Measurements from ENCODE around the gene C1QTNF7.
A peak's percentile ranks its signal among the peaks of the same experiment; 100 is the strongest.

C1QTNF7 gene

DNA sequence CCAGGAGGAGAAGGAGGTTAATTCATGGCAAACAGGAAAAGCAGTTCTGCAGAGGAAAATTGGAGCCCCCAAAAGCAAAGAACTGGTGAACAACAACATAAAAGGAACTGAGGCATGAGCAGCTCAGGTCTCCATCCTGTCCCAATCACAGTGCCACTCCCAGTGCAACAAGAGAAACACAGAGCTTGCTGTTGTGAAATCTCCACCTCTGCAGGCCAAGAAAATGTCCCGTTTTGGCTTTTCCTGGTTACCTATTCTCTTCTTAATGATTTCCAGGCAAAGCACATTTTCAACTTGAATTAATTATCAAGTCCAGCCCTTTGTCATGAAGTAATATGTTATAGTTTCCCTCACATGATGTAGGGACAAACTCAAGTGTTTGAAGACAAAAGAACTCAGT, 778 bp downstream of the C1QTNF7 start:
- Mint-ChIP-seq H3K27me3 (no peaks in the 10 kb centered on the region), H3K27ac (no peak overlapping the region)

DNA sequence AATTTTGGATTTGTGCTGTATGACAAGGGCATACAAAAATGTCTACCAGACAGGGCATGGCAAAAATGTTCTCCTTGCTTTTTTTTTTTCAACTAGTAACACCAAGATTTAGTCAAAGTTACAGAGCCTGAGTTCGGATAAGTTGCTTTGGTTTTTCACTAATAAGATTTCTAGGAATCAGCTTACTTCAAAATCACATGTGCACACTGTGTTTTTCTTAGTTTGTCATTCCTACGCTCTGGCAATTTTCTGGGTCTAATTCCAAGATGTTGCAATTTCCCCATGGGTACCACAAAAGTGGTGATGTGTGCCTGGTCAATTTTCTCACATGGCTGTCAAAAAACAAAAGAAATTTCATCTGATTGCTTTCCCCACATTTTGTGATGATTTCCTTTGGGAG, 6.3 kb downstream of the C1QTNF7 start:
- H3K9me3 Mint-ChIP-seq: peaks cover 7% of the 10 kb centered on the region
- H3K27ac Mint-ChIP-seq: no peak overlapping the region
- ATAC-seq: no peak
- H3K36me3 Mint-ChIP-seq: no peaks in the 10 kb centered on the region
- peaks cover 19% of the 10 kb centered on the region for H3K27me3 Mint-ChIP-seq
- H3K4me1 Mint-ChIP-seq: no peaks in the 10 kb centered on the region
- H3K4me3 Mint-ChIP-seq: no peak overlapping the region

More for the DNA sequence above, 778 bp downstream of the C1QTNF7 start:
- peaks cover 8% of the 10 kb centered on the region for H3K9me3 Mint-ChIP-seq
- peaks cover 3% of the 10 kb centered on the region for H3K4me1 Mint-ChIP-seq
- no peak overlapping the region for H3K4me3 Mint-ChIP-seq
- no peaks in the 10 kb centered on the region for H3K36me3 Mint-ChIP-seq
- ATAC-seq: no peak

- H3K4me1 Mint-ChIP-seq: no peaks in the 10 kb centered on the region
- peaks cover 7% of the 10 kb centered on the region for H3K9me3 Mint-ChIP-seq
- ATAC-seq: no peak
These were observed 6.8 kb downstream of the C1QTNF7 start for GRCh38 chr4:15434676-15435075.

GRCh38 chr4:15436513-15436912, 8.7 kb downstream of the C1QTNF7 start:
- no peak overlapping the region for H3K4me3 Mint-ChIP-seq
- H3K36me3 Mint-ChIP-seq: no peaks in the 10 kb centered on the region
- H3K27ac Mint-ChIP-seq: no peak overlapping the region
- peaks cover 19% of the 10 kb centered on the region for H3K27me3 Mint-ChIP-seq
- no peaks in the 10 kb centered on the region for H3K4me1 Mint-ChIP-seq
- peaks cover 7% of the 10 kb centered on the region for H3K9me3 Mint-ChIP-seq
- ATAC-seq: no peak

More at GRCh38 chr4:15434676-15435075, 6.8 kb downstream of the C1QTNF7 start:
- H3K27ac Mint-ChIP-seq: no peak overlapping the region
- no peak overlapping the region for H3K4me3 Mint-ChIP-seq
- no peaks in the 10 kb centered on the region for H3K36me3 Mint-ChIP-seq
- peaks cover 19% of the 10 kb centered on the region for H3K27me3 Mint-ChIP-seq

DNA sequence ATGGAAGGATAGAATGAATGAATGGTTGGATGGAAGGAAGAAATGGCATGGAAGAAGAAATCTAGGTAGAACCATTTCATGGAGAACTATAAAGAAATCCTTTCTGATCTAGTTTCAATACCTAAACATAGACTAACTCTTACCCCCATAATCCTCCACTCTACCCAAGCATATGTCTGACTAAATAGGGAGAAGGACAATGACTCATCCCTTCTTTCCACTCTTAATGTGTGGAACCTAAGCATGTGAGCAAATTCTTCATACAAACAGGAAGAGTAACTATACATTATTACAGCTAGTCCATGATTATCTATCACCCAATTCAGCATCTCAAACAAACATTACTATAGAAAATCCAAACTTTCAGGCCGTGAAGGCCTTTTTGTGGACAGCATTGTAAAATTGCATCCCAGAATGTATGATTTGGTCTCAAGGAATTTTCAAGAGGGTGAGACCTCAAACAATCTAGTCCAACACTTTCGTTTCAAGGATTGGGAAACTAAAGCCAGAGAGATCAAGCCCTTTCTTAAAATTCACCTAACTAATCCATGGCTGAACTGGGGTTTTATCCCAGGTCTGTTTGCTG, 11.2 kb downstream of the C1QTNF7 start:
- no peak for ATAC-seq
- Mint-ChIP-seq H3K27me3 (peaks cover 19% of the 10 kb centered on the region), H3K36me3 (no peaks in the 10 kb centered on the region), H3K27ac (no peak overlapping the region), H3K9me3 (peaks cover 3% of the 10 kb centered on the region), H3K4me3 (no peak overlapping the region), H3K4me1 (no peaks in the 10 kb centered on the region)

DNA sequence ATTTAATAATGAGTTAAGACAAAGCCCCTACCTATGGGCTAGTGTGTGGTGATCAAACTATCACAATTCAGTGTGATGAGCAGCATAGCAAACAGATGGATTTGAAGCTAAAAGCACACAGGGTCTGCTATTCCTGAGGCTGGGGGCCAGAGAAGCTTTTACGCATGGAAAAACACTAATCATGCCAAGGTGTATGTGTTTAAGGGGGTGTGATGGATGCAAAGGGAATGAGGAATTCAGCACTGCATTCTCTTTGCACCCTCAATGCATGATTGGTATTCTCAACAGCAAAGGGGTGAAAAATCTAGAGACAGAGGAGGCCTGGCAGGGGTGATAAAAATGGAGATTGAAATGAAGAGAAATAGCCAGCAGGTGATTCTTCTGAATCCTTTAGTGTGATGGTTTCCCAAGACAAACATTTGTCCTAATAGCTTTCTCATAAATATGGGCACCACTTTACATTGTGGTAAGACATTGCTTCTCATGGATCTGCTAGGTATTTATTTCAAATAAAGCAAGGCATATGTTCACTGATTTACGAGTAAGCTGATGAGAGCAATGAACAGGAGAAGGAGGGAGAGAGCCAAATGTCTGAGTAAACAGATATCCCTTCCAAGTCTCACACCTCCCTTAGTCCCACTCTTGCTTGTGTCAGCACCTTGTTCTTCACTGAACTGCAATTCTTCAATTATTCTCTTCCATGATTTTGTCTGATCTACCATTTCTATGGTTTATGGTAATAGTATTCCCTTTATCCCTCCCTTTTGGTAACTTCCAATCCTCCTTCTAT, 15.7 kb downstream of the C1QTNF7 start:
- no peak for ATAC-seq
- Mint-ChIP-seq H3K27ac (no peak overlapping the region), H3K27me3 (no peaks in the 10 kb centered on the region), H3K4me3 (no peak overlapping the region), H3K36me3 (no peaks in the 10 kb centered on the region), H3K4me1 (no peaks in the 10 kb centered on the region), H3K9me3 (peaks cover 3% of the 10 kb centered on the region)

- Mint-ChIP-seq H3K4me1 (no peaks in the 10 kb centered on the region), H3K27me3 (no peaks in the 10 kb centered on the region), H3K36me3 (no peaks in the 10 kb centered on the region), H3K4me3 (no peak overlapping the region), H3K9me3 (peaks cover 3% of the 10 kb centered on the region), H3K27ac (no peak overlapping the region)
- no peak for ATAC-seq
These were observed 16.4 kb downstream of the C1QTNF7 start for GRCh38 chr4:15444276-15444675.

- peaks cover 3% of the 10 kb centered on the region for H3K9me3 Mint-ChIP-seq
- no peaks in the 10 kb centered on the region for H3K4me1 Mint-ChIP-seq
- H3K36me3 Mint-ChIP-seq: no peaks in the 10 kb centered on the region
- H3K27me3 Mint-ChIP-seq: no peaks in the 10 kb centered on the region
- no peak overlapping the region for H3K4me3 Mint-ChIP-seq
- no peak for ATAC-seq
- no peak overlapping the region for H3K27ac Mint-ChIP-seq
These were observed 17.2 kb downstream of the C1QTNF7 start for GRCh38 chr4:15444879-15445547.

DNA sequence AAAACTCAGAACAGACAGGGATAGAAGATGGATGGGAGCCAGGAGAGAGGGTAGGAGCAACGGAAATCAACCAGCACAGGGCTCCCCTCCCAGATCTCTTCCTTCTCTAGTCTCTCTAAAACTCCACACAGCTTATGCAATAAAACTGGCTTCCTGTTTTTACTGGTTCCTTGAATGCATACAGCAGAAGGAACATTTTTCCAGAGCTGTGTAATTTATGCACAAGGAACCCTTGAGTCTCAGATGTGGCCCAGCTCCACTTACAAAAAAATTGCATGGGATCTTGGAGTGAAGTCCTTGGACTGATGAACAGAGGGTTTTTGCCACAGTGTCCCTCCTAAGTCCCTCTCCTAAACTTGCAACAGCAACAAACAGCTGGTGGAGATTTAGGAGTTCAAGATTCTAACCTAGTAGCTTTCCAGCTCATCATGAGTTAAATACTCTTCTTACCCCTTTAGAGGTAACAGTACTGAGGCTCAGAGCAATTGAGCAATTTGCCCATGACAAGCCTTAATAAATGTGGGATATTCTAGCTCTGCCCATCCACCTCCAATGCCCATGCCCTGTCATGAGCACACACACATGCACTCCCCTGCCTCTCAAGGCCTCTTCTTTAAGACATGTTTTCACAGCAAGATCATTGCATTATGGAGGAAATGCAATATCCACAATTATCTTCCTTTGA, 23.5 kb downstream of the C1QTNF7 start:
- Mint-ChIP-seq H3K4me1 (peaks cover 3% of the 10 kb centered on the region), H3K9me3 (no peaks in the 10 kb centered on the region), H3K27ac (no peak overlapping the region), H3K4me3 (no peak overlapping the region), H3K27me3 (no peaks in the 10 kb centered on the region), H3K36me3 (no peaks in the 10 kb centered on the region)
- no peak for ATAC-seq

DNA sequence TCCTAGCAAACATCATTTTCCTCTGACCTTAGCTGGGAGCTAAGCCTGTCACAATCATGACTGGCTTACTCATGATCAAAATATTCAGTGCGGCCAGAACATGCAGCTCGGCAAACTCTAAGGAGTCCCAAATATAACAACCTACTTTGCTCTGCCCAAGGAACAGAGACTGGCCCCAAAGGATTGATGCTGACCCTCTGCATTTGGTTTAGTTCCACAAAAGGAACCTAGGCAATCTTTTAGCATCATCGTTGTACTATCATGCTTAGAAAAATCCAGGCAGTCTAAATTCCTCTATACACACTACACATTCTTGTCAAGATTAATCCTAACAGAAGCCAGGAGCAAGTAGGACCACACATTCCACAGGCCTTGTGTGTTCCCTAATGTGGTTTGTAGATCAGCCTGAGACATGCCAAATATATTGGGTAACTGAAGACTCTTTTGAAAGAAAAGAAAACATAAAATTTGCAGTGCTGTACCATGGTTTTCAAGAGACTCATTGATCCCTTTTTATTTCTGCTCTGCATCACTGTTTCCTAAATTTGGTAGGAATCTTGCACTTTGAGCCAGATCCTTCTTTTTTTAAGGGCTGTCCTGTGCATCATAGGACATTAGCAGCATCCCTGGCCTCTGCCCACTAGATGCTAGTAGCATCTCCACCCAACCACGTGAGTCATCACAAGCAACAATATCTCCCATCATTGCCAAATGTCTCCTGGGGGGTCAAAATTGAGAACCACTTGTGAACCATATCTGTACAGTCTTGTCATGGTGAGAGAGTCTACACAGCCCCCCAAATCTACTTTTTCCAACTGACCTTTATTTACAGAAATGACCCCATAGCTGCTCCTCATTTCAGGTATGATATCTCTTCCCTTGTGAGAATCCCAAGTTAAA, 24.3 kb downstream of the C1QTNF7 start:
- no peaks in the 10 kb centered on the region for H3K9me3 Mint-ChIP-seq
- no peak overlapping the region for H3K27ac Mint-ChIP-seq
- no peak overlapping the region for H3K4me3 Mint-ChIP-seq
- no peaks in the 10 kb centered on the region for H3K36me3 Mint-ChIP-seq
- peaks cover 11% of the 10 kb centered on the region for H3K4me1 Mint-ChIP-seq
- no peaks in the 10 kb centered on the region for H3K27me3 Mint-ChIP-seq
- no peak for ATAC-seq

- no peak overlapping the region for H3K4me3 Mint-ChIP-seq
These were observed 27.5 kb downstream of the C1QTNF7 start for GRCh38 chr4:15455290-15455689.

DNA sequence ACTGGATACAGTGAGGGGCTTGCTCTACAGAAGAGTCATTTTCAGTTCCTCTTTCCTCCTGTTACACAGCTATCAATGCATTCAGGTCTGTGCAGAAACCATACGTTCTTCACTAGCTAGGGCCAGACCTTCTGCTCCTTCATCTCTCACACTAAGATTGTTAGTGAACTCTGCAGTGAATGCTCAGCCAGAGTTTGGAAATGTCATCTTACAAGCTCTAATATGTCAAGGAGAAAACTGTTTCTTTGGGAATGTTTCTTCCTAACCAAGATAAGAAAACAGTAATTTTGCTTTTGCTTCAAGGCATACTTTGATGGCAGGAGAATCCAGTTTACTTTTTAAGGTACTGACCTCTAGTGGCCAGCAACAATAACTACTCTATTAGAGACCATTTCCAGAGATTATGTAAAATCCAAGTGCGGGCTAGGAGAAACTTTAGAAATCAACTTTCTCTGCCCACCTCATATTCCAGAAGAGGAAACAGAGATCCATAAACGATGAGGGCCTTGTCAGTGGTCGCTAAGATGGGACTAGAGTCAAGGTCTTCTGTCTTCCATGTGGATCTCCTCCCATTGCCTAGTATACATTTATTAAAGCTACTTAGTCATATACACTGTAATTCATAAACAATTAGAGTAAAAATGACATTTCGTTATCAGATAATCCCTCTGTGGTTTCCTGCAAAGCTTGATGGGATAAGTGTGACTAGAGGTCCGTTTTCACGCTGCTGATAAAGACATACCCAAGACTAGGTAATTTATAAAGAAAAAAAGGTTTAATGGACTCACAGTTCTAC, 29.8 kb downstream of the C1QTNF7 start:
- ATAC-seq: peak; percentile 98
- Mint-ChIP-seq H3K4me1 (peaks cover 21% of the 10 kb centered on the region), H3K9me3 (no peaks in the 10 kb centered on the region), H3K4me3 (no peak overlapping the region), H3K36me3 (no peaks in the 10 kb centered on the region), H3K27me3 (no peaks in the 10 kb centered on the region), H3K27ac (no peak overlapping the region)

More at GRCh38 chr4:15455290-15455689, 27.5 kb downstream of the C1QTNF7 start:
- H3K27me3 Mint-ChIP-seq: no peaks in the 10 kb centered on the region
- H3K9me3 Mint-ChIP-seq: no peaks in the 10 kb centered on the region
- no peaks in the 10 kb centered on the region for H3K36me3 Mint-ChIP-seq
- H3K27ac Mint-ChIP-seq: no peak overlapping the region
- ATAC-seq: no peak
- H3K4me1 Mint-ChIP-seq: peaks cover 21% of the 10 kb centered on the region

DNA sequence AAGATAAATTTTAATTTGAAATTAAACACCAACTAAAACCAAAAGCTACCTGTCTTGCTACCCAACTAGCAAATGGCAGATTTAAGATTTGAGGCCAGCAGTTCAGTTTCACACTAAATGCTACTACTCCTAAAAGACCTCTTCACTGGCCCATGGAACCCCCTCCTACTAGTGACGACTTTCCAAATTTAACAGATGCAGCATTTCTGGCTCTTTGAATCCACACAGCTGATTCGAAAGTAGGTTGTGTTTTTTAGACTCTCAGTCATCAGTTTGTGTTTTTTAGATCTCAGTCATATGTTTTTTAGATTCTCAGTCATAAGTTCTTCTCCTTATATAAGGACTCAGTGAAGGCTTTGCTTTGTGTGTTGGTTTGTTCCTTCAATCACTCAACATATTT, 30.8 kb downstream of the C1QTNF7 start:
- no peaks in the 10 kb centered on the region for H3K27me3 Mint-ChIP-seq
- no peak for ATAC-seq
- H3K4me1 Mint-ChIP-seq: peaks cover 21% of the 10 kb centered on the region
- no peaks in the 10 kb centered on the region for H3K36me3 Mint-ChIP-seq
- H3K27ac Mint-ChIP-seq: no peak overlapping the region
- no peak overlapping the region for H3K4me3 Mint-ChIP-seq
- no peaks in the 10 kb centered on the region for H3K9me3 Mint-ChIP-seq

DNA sequence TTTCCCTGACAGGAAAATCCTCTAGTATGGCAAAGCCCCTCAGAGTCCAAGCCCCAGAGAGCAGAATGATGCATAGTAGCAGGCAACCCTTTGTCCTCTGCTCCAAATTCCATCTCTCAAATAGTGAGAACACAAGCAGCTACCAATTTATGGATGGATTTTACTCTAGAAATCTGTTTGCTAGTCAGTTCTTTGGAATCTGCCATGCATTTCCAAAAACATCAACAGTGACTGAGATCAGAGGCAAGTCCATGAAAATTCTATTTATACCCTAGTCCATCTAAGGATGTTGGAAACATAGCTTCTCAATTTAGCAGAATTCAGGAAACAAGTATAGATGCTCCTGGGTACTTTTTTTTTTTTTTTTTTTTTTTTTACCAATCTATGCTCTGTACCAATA, 31.9 kb downstream of the C1QTNF7 start:
- H3K27me3 Mint-ChIP-seq: no peaks in the 10 kb centered on the region

More for the DNA sequence above, 31.9 kb downstream of the C1QTNF7 start:
- no peak overlapping the region for H3K4me3 Mint-ChIP-seq
- no peak for ATAC-seq
- H3K36me3 Mint-ChIP-seq: no peaks in the 10 kb centered on the region
- H3K9me3 Mint-ChIP-seq: no peaks in the 10 kb centered on the region
- H3K4me1 Mint-ChIP-seq: peaks cover 21% of the 10 kb centered on the region
- no peak overlapping the region for H3K27ac Mint-ChIP-seq
